AG08395 (cell line): Measurements from ENCODE around the gene RNASE8.

ENCODE experiments used
- DNase-seq: peaks from one replicate; pipeline ENCODE4 v3.0.0; 2012; ENCODE audit warnings: mixed read lengths, low spot score

Gene RNASE8

DNA sequence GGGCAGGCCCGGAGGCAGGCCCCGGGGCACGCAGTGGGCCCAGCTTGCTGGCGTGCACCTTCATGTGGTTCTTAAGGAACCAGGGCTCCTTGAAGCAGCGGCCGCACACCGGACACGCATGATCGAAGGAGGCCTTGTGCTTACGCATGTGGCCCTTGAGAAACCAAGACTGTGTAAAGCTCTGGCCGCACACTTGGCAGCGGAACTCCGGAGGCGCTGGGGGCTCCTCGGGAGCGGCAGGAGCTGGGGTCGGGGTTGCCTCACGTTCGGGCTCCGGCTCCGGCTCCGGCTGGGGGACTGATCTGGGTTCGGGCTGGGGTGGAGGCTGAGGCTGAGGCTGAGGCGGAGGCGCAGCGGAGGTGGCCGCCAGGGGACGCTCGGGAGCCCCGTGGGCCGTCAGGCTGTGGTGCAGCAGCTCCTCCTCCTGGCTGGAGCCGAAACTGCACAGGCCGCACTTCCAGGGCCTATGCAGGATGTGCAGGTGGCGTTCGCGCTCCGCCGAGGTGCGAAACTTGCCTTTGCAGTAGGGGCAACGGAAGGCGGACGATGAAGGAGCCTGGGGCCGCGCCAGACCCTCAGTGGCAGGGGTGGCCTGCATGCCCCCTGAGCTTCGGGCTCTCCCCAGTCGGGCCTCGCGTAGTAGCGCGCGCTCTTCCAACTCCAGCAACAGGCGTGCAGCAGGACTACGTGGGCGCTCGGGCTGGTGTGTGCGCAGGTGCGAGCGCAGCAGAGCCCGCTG lies 34.8 kb downstream of the RNASE8 start:
- peak; percentile 85 for DNase-seq

DNA sequence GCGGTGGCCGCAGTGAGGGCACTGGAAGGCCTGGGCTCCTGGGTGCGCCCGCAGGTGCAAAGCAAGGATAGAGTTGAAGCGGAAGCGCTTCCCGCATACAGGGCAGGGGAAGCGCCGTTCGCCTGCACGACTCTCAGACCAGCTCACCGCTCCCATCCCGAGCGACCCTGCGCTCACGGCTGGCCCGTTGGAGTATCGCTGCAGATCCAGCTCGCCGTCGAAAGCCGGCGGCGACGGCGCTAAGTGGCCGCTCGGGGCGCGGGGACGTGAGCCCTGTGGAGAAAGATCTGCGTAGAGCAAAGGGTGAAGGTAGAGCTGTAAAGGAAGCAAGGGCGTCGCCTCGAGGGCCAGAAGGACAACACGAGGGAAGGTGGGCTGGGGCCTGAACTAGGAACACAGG lies 35.4 kb downstream of the RNASE8 start:
- DNase-seq: no peak

- DNase-seq: no peak
Measured at GRCh38 chr14:21093769-21094681, 36.4 kb downstream of the RNASE8 start.

- DNase-seq: peak; percentile 34
Measured at GRCh38 chr14:21095430-21096205, 38.0 kb downstream of the RNASE8 start.

DNA sequence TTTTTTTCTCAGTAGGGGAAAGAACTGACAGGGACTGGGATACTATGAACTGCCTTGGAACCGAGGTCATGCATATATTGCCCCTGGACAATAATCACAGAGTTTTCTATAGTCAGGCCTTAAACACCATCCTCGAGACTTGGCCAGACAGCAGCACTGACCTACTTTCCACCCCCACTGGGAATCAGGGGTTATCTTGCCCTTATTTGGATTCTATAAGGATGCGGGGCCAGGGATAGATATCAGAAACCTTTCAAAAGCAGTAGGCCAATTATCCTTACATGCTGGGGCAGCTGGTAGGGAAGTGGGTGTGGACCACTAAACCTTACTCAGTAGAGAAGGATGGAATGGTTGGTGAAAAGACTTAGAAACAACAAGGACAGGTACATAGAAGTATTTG lies 38.8 kb downstream of the RNASE8 start:
- DNase-seq: no peak

- DNase-seq: no peak
Measured at GRCh38 chr14:21096978-21097635, 39.5 kb downstream of the RNASE8 start.

DNA sequence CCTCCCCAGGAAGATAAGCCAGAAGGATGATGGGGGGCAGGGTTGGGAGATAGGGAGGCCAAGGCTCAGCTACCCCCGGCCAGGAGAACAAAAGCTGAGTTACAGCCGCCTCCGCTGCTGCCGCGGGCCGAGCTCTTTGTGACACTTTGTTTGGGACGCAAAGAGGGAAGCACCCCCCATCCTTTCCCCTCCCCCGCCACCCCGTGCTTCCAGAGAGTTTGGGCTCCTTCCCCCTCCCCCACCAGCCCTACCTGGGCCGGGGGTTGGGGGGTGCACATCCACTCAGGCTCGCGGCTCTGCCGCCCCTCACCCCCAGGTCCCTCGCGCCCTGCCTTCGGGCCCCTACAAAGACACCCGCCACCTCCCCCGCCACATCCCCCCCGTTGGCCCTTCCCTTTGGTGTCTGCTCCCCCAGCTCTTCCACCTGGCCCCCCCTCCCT lies 40.0 kb downstream of the RNASE8 start:
- DNase-seq: no peak

- peak; percentile 46 for DNase-seq
Measured at GRCh38 chr14:21098076-21098891, 40.7 kb downstream of the RNASE8 start, which contains the start of gene ZNF219. TSS of gene ZNF219 (minus strand) at chr14:21098655. CDS start at chr14:21093591, 5,064 bp downstream.

DNA sequence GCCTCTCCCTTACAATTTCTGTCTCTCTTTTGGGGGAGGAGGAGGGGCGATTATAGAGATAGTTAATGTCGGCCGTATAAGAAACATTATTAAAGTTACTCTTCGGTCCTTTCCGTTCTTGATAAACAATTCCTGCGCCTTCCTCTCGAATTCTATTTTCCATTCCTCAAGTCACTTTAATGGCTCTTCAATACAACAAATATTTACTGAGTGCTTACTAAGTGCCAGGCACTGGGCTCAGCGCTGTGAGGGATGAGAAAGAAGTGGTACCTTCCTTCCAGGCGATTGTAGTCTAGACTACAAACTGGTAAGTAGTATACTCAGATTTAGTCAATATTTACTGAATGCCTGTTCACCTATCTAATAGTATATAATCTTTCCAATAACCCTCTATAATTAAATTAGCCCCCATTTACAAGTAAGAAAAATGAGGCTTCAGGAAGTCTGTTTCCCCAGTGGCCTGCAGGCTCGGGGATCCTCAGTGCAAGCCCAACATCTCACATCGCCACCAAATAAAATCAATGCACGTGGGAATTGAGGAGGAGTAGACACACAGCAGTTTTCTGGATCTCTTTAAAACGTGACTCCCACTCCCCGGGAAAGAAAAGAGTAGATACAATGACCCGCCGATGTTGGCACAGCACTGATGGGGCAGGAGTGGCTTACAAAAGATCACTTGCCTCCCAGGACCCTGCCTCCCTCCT lies 41.4 kb downstream of the RNASE8 start:
- no peak for DNase-seq

DNA sequence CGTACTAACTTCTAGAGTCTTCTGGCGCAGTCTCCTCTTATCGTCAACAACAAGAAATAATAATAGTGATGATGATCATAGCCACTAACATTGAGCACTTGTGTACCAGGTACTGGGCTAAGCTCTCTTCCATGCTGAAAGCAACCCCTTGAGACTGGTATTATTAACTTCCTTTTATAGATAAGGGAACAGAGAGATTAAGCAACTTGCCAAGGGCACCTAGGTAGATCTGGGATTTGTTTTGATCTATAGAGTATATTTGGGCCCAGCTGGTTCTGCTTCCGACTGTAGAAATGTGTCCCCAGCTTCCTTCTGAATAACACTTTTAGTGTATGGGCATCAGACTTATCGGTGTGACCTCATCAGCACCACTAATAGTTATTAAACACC lies 42.0 kb downstream of the RNASE8 start:
- no peak for DNase-seq

GRCh38 chr14:21100931-21101330 lies 43.3 kb downstream of the RNASE8 start, which contains the start of gene TMEM253:
TSS of gene TMEM253 (plus strand) at chr14:21101066. CDS start at chr14:21101344, 278 bp downstream.
- DNase-seq: no peak

DNA sequence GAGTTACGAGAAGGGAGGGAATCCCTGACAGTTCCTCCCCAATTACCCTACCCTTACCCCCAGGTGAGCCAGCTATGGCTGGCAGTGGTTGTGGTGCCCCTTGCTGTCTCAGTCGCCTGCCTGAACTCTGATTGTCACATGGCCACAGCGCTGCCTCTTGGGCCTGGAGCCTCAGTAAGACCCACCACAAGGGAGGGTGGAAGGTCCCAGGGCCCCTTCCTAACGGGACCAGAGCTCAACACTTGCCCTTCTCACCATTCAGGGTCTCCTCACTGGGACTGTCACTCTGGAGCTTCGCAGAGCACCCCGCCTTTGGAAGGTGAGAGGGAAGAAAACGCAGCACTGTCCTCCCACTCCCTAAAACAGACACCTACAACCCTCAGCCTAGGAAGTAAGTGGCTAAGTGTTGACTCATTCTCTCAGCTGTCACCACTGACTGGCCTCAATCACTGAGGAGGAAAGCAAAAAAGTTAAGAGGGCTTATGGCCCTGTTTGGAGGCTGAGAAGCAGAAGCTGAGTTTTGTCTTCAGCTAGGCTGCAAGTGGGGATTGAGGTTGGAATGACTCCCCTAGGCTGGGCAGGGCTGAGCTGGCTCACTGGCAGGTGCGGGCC lies 44.3 kb downstream of the RNASE8 start:
- no peak for DNase-seq

GRCh38 chr14:21102521-21103410 lies 45.1 kb downstream of the RNASE8 start:
- DNase-seq: no peak

DNA sequence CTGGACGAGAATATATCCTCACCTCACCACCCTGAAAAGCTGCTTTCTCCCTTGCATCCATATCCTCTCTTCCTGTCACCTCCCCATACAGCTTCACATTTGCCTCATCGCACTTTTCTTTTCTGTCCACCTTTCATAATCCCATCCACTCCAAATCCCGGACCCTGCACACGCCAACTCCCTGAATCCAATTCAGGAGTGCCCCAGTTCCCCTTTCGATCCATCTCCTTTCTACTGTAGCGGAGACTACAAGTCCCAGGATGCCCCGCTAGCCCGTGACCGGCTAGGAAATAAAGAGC lies 45.7 kb downstream of the RNASE8 start:
- no peak for DNase-seq

- DNase-seq: peak; percentile 96
Measured at GRCh38 chr14:21103710-21104447, 46.3 kb downstream of the RNASE8 start.

- peak; percentile 83 for DNase-seq
Measured at GRCh38 chr14:21104448-21105060, 46.9 kb downstream of the RNASE8 start.

GRCh38 chr14:21105095-21105494 lies 47.5 kb downstream of the RNASE8 start:
- no peak for DNase-seq

- DNase-seq: no peak
Measured at GRCh38 chr14:21106176-21106497, 48.5 kb downstream of the RNASE8 start.
